Mesenteric fat pad (tissue), 1 donor: Measurements from ENCODE around the gene RIC1. TPM values are rescaled to one million over a fixed set of nuclear protein-coding genes. Genes with fewer than 3 reads are reported as not detected.
"Not testable (repeated sequence)": the region's sequence is repeated elsewhere in the genome, so short reads cannot be mapped to it uniquely, and the experiment has no call there.

Experiments
- DNase-seq: peaks from one replicate; pipeline ENCODE4 v3.0.0-alpha.2; 2020; ENCODE audit warnings: low spot score
- total RNA-seq: library from RNA; stranded (reverse); fragmentation: NEBNext Ultra II Directional; extraction: Animal tissue kit (Norgen Biotek cat#: 25700); gene quantifications from one replicate; pipeline ENCODE4 v1.2.1, GENCODE V29; 2021
- donor health status: DM: yes; HTN: yes; CAD: no.

The RIC1 gene
- total RNA-seq, 1 donor from 2014 or later: 22.5 TPM

DNA sequence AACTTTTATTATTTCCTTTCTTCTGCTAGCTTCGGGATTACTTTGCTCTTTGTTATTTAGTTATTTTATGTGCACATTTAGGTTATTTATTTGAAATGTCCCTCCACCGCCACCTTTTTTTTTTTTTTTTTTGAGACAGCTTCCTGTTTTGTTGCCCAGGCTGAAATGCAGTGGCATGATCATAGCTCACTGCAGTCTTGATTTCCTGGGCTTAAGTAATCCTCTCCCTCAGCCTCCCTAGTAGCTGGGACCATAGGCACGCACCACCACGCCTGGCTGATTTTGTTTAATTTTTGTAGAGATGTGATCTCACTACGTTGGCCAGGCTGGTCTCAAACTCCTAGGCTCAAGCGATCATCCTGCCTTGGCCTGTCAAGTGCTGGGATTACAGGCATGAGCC lies 38.5 kb downstream of the RIC1 start:
- DNase-seq: no peak

DNA sequence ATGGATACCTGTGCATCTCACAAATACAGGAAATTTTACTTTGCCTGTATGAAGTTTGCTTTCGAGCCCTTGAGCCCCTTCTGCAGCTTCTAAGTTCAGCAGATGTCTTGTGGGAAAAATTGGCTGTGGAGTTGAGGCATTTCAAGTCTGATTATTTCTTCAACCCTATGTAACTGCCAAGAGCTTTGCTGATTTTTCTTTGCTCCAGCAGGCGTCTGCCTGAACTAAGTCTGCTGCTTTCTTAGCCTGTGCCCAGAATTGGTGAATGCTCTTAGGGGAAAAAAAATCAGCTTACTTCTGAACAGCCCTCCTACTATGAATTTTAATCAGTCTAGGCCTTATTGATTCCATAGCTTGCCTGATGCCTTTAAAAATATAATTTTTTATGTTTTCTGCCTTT lies 41.2 kb downstream of the RIC1 start:
- no peak for DNase-seq

DNA sequence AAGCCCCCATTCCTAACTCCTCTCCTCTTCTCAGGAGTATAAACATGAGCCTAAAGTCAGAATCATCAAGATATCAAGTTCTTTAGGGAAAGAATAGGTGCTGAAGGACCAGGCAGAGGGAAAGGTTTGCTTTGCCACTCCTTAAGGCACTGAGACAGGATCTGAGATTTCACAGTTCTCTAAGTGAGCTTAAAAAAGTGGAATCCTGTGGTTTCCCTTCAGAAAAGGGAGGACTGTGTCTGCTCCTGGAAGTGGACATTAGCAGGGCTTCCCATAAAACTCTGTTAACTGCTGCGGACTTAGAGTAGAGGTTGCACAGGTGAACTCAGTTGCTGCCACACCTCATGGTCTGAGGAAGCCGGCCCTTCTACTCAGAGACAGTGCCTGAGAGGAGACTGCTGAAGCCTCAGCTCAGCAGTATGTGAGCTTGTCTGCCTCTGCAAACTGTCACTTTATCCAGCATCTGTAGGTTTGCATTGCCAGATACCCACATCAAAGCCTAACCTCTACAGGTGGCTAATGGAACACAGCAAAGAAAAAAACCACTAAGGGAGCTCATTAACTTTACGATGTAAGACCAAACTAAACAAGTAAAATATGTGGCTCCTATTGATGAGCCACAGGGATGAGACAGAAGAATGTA lies 42.9 kb downstream of the RIC1 start:
- no peak for DNase-seq

DNA sequence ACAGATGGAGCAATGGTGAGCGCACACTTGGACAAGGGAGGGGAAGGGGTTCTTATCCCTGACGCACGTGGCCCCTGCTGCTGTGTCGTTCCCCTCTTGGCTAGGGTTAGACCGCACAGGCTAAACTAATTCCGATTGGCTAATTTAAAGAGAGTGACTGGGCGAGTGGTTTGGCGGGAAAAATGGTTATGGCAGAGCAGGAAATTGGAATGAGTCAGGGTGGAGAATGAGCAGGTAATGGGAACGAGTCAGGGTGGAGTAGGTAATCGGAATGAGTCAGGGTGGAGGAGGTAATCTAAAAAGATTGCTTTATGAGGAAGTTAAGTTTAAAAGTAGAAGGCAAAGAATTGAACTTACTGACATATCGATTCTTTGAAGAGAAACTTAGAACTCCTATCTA lies 46.1 kb downstream of the RIC1 start:
- DNase-seq: not testable (repeated sequence)

DNA sequence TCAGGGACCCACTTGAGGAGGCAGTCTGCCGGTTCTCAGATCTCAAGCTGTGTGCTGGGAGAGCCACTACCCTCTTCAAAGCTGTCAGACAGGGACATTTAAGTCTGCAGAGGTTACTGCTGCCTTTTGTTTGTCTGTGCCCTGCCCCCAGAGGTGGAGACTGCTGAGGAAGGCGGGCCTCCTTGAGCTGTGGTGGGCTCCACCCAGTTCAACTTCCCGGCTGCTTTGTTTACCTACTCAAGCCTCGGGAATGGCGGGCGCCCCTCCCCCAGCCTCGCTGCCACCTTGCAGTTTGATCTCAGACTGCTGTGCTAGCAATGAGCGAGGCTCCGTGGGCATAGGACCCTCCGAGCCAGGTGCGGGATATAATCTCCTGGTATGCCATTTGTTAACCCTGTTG lies 54.7 kb downstream of the RIC1 start:
- not testable (repeated sequence) for DNase-seq

DNA sequence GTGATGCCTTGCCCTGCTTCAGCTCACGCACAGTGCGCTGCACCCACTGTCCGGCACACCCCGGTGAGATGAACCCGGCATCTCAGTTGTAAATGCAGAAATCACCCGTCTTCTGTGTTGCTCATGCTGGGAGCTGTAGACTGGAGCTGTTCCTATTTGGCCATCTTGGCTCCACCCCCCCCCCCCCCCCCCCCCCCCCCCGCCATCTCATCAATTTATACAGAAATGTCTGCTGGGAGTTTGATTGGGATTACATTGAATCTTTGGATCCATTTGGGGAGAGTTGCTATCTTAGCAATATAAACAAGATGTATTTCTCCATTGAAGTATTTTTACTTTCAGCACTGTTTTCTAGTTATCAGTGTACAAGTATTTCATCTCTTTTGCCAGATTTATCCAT lies 55.2 kb downstream of the RIC1 start:
- DNase-seq: no peak

DNA sequence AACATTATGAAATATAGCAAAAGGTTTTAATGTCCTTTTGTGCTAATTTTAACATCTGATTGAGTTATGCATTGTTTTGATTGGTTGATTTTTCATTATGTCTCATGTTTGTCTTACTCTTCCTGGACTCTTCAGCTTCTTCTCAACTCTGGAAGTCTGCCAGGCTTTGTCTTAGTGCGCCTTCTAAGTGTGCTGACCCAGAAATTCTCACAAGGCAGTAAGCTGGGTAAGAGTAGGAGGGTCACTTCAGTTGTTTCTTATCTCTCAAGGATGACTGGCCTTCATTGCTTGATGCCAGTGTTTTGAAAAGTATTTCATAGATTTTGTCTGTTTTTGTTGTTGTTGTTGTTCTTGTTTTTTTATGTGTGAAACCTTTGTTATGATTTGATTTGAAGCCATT lies 59.2 kb downstream of the RIC1 start:
- DNase-seq: no peak

DNA sequence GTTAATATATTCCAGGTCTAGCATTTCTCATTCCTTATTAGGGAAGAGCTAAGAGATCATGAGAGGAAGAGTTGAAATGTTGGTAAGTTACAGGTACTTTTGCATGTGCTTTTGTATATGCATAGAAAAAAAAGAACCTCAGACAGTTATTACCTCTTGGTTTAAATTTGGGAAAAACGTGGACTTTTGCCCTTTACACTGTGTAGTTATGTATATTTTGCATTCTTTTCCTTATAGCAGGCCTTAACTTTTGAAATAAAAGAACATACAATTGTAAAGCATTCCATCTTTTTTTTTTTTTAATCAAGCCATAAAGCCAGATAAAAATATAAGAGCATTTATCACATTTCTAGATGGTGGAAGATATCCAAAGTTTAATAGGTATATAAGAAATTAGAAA lies 61.4 kb downstream of the RIC1 start:
- DNase-seq: no peak

DNA sequence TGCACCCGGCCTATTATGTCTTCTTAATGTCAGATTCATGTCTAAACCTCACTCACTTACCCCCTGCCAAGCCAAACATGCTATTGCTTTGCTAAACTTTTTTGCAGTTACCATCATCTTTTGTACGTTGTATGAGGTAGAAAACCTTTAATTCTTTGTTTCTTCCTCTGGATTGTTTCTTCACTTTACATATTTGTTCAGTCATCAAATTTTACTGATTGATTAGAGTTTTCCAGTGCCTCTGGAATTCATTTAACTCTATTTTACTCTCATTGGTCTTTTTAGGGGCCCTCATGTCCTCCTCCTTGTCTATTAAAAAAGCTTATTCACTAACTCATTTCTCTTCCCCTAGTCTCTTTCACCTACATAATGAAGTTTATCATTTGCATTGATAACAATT lies 67.0 kb downstream of the RIC1 start:
- DNase-seq: no peak

DNA sequence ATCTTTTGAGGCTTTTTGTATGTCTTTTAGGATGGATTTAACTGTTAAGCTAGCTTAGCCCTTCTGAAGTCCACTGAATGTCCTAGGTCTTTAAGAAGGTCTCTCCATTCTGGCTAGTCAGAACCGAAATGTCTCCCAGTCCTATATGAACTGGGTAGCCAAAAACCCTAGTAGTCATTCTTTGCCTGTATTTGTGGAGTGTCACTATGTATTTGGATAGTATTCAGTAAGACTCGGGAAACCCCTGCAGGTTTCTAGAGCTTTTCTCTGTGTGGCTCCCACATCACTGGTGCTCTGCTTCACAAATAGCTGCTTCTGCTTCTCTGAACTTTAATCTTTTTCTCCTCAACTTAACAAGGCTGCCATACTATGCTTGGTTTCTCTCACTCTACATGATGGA lies 68.0 kb downstream of the RIC1 start:
- no peak for DNase-seq

DNA sequence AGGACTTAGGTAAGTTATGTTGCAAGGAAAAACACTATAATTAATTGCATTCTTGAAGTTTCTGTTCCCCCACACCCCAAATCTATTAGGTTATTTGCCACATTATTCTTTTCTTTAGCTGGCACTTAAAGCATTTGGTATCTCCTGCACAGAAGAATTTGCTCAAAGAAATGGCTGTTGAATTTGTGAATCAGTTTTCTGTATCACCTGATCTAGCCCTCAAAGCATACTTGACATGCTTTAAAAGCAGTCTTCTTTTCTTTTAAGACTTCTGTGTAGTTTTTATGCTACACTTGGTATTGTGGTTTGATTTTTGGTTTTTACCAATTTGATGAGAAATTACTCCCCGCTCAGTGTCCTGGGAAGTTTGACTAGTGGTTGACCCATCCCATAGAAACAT lies 69.1 kb downstream of the RIC1 start:
- DNase-seq: no peak

DNA sequence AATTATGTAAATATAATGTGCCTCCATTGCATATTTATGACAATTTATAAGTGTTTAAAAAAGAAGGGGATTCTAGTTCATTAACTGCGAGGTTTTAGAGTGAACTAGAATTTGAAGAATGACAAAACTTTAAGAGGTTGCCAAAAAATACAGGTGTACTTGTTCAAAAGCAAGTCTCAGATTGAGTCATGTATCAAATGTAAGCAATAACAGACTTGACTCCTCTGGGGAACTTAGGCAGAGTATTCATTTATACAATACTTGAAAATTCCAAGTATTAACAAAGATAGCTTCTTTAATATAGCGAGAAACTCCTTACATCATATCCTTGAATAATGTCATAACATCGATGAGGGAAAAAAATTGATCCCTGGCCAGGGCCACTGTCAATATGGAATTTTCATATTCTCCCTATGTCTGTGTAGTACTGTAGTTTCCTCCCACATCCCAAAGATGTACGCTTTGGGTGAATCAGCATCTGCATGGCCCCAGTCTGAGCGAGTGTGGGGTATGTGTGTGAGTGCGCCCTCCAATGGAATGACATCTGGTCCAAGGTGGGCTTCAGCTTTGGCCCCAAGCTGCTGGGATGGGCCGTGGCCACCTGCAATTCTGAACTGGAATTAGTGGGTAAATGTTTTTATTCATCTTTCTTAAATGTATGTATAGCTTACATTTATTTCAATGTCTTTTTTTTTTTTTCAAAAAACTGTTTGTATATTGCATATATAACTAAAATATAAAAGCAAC lies 70.1 kb downstream of the RIC1 start:
- DNase-seq: no peak

DNA sequence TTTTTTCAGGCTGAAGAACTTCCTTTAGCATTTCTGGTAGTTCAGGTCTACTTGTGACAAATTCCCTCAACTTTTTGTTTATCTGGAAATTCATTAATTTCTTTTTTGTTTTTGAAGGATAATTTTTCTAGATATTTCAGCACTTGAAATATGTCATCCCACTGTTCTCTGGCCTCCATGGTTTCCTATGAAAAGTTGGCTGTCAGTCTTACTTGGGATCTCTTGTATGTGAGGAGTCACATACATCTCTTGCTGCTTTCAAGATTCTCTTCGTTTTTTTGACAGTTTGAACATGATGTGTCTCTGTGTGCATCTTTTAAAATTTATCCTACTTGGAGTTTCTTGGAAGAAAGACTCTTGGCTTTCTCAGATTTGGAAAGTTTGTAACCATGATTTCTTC lies 79.5 kb downstream of the RIC1 start:
- DNase-seq: no peak

DNA sequence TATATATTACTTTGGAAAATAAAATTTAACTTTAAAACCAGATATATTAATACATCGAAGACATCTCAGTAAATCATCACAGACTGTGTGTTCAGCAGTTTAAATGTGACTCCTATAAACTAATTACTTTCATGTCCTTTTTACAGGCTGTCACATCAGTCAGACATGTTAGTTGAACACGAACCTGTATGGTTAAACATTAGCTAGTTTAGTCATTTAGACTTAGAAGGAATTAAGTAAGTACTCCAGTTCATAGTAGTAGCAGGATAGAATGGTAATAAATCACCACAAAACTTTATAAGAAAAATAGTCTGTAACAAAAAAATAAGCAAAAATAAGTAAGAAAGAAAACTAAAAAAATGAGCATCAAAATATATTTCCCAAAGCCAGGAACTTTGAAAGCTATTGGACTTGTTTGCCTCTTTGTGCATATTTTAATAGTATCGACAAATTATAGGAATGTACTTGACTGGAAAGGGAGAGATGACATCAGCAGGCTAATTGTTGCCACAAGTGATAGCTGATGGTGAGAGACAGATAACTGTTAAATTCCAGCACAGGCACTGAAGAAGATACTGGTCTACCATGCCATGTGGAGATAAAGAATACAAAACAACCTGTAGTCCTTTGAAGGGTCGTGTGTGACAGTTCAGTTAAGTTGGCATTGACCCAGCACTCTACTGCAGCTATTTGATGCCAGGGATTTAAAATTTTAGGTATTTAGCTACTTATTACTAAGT lies 83.9 kb downstream of the RIC1 start:
- no peak for DNase-seq

DNA sequence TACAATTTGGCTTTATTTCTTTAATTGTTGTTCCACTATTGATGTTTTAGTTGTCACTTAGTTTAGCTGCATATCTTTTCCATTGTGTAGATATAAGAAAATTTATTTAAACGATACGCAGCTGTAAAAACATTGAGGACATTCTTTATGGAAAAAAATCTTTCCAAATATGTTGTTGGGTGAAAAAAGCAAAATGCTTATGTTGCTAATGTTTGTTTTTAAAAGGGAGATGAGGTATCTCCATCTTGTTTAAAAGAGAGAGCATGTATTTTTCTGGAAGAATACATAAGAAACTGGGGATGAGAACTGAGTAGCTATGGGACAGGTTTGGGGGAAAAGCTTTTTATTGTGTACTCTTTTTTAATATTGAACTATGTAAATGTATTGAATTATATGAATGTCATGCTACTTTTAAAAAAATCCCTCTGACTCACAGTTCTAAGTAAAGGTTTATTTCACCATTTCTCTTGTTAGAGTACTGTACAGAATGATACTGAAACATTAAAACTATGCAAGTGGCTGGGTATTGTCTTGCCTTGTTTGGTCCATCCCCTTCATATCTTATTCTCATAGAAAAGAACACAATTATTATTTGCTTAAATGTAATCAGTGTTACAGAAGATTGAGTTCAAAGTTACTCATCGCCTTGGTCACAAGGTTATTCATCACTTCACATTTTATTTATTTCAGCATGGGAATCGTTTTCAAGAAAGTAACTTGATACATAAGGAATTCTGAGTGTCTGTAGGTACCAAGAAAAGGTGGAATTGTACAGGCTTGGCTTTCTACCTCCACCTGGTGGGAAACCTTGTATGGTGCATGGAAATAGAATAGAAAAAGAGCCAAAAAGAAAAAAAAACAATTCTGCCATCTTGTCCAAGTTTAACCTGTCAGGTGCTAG lies 85.8 kb downstream of the RIC1 start:
- DNase-seq: no peak

DNA sequence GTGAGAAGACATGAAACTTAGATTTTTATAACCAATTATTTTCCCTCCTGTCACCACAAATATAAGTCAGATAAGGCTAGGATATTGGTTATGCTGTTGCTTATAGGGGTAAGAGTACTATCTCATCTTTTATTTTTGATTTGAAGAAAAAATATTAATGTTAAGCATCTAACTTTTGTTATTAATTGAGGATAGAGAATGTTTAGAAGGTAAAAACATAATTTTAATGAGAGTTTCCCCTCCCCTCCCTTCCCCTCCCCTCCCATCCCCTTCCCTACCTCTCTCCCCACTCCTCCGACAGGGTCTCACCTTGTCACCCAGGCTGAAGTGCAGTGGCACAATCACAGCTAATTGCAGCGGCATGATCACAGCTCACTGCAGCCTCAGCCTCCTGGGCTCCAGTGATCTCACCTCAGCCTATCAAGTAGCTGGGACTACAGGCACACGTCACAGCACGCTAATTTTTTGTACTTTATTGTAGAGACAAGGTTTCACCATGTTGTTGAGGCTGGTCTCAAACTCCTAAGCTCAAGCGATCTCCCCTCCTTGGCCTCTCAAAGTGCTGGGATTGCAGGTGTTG lies 86.7 kb downstream of the RIC1 start:
- no peak for DNase-seq

DNA sequence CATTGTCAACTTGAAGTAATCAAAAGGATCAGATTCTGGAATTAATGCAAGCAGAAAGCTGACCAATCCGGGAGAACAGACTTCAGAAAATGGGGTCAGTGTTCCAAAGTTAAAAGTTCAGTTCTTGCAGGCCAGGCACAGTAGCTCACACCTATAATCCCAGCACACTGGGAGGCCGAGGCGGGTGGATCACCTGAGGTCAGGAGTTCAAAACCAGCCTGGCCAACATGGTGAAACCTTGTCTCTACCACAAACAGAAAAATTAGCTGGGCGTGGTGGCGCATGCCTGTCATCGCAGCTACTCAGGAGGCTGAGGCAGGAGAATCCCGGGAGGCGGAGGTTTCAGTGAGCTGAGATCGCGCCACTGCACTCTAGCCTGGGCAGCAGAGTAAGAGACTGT lies 88.5 kb downstream of the RIC1 start:
- DNase-seq: not testable (repeated sequence)

DNA sequence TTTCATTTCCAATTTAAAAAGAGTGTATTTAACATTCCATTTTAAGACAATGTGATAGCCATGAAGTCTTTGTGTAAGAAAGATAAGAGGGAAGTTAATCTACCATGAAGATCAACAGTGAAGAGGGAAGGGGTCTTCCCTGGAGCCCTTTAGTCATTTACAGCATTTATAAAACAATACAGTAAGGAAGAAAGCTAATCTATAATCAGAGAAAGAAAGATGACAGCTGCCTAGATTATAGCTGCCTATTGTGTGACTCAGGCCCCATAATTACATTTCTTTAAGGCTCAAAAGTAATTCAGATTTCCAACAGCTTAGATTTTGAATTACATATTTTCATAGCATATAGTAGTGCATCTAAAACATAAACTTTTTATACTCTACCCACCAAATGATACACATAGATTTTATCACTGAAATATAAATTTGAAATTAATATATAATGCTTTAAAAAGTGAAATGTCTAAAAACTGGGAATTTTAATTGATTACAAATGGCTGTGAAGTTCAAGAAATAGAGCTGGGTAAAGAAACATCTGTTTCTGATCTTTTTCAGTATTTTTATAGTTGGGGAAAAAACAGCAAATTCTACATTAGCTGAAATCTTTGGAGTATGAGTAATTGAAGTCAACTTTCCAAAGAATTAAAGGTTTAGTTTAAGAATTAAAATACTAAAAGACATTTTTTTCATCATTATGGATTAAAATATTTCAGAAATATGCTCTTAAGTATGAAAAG lies 89.6 kb downstream of the RIC1 start:
- no peak for DNase-seq

DNA sequence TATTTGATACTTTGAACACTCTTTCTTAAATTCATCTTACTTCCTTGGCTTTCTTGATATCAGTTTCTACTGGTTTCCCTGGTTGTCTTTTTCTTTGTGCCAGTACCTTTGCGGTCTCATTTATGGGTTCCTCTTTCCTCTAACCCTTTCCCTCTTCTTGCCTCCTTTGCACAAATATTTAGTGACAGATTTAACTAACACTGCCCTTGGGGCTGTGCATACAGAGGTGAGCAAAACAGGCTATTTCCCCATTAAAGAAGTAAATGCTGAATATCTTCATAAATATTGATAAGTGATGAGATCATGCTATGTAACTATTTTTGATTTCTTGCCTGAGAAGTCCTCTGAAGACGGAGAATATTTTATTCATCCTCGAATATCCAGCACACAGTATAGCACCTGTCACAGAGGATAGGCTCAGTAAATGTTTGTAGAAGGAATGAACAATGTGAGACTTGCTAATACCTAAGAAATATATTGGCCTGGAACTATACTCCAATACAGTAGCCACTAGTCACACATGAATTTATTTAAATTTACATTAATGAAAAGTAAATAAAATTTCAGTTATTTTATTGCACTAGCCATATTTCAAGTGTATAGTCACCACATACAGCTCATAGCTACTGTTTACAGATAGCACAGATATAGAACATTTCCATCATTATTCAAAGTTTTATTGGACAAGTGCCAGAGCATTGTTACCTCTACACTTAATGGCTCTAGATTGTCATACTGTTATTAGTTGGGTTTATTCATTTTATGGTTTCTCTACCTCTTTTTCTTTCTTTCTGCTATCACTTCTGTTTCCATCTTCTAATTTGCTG lies 90.4 kb downstream of the RIC1 start:
- no peak for DNase-seq
